H1 (cell line): Measurements from ENCODE around the gene ZBTB46. TPM values are rescaled to one million over a fixed set of nuclear protein-coding genes. Genes with fewer than 3 reads are reported as not detected.
A peak's percentile ranks its signal among the peaks of the same experiment; 100 is the strongest.

Source experiments
- CTCF ChIA-PET: fragments of 300-600 bp; sonication (Branson Sonifier 250); formaldehyde crosslinking; loops from one replicate; lab custom pipeline; 2021; ENCODE audit not compliant: partially characterized antibody; lab: Charles Lee
- POLR2A ChIA-PET: fragments of 300-600 bp; sonication (Branson Sonifier 250); formaldehyde crosslinking; loops from one replicate; lab custom pipeline; 2021; ENCODE audit warnings: inconsistent platforms; ENCODE audit not compliant: partially characterized antibody; lab: Charles Lee
- DNase-seq, 2 experiments: peaks; one replicate each; pipeline versions ENCODE4 v3.0.0 to v3.0.0-alpha.2; 2010 to 2022; ENCODE audit warnings: low spot score in 2 of 2, low read depth in 1 of 2, mixed read lengths in 1 of 2
- FAIRE-seq: peaks from 2 replicates; lab custom pipeline; 2011; peaks lifted over from hg19 to GRCh38; lab: Jason Lieb, UNC
- H2AFZ ChIP-seq: 2 replicates; pipeline ENCODE4 v1.8.1; 2012; ENCODE audit warnings: low read length, inconsistent platforms
- H2AK5ac ChIP-seq: 2 replicates; pipeline ENCODE4 v1.6.1; 2013; ENCODE audit warnings: low read depth, low read length
- H2BK120ac ChIP-seq: replicated peaks from 2 replicates; pipeline ENCODE3; 2013; ENCODE audit warnings: low read depth, low read length, inconsistent platforms
- H2BK12ac ChIP-seq: 2 replicates; pipeline ENCODE4 v1.6.1; 2013; ENCODE audit warnings: low read depth, low read length
- H2BK15ac ChIP-seq: 2 replicates; pipeline ENCODE4 v1.6.1; 2013; ENCODE audit warnings: low read length
- H2BK20ac ChIP-seq: 2 replicates; pipeline ENCODE4 v1.6.1; 2013; ENCODE audit warnings: low read length
- H2BK5ac ChIP-seq: 2 replicates; pipeline ENCODE4 v1.6.1; 2013; ENCODE audit warnings: low read depth, low read length
- H3K14ac ChIP-seq: 2 replicates; pipeline ENCODE4 v1.6.1; 2013; ENCODE audit warnings: inconsistent platforms; ENCODE audit not compliant: insufficient read length
- H3K18ac ChIP-seq: 2 replicates; pipeline ENCODE4 v1.6.1; 2013; ENCODE audit warnings: low read length; ENCODE audit errors: extremely low read depth
- H3K23ac ChIP-seq: 2 replicates; pipeline ENCODE4 v1.6.1; 2013; ENCODE audit warnings: inconsistent platforms; ENCODE audit not compliant: insufficient read length
- H3K23me2 ChIP-seq: 2 replicates; pipeline ENCODE4 v1.6.1; 2013; ENCODE audit warnings: low read depth, low read length
- H3K27ac ChIP-seq: 2 replicates; pipeline ENCODE4 v1.6.1; 2011; ENCODE audit warnings: low read depth, low read length, inconsistent platforms
- H3K27me3 ChIP-seq, 4 experiments: replicated peaks in 1 of 4; 1 replicate in 1 of 4; 2 replicates in 3 of 4; pipeline versions ENCODE4 v1.6.1 to v1.8.1; 2011 to 2013; ENCODE audit warnings: low read length in 3 of 4, mild to moderate bottlenecking in 3 of 4, inconsistent platforms in 2 of 4, mixed read lengths in 2 of 4, moderate library complexity in 1 of 4; ENCODE audit not compliant: control insufficient read depth in 3 of 4, insufficient read depth in 3 of 4; ENCODE audit errors: extremely low read depth in 1 of 4
- H3K36me3 ChIP-seq, 4 experiments: 2 replicates each; pipeline versions ENCODE4 v1.6.1 to v1.8.1; 2011 to 2013; ENCODE audit warnings: mild to moderate bottlenecking in 4 of 4, low read length in 3 of 4, moderate library complexity in 2 of 4, control low read depth in 1 of 4, inconsistent platforms in 1 of 4; ENCODE audit not compliant: insufficient read depth in 4 of 4, control insufficient read depth in 2 of 4
- H3K4ac ChIP-seq: replicated peaks from 2 replicates; pipeline ENCODE3; 2013; ENCODE audit warnings: low read length, low read depth, mixed read lengths, inconsistent platforms; ENCODE audit not compliant: insufficient read length
- H3K4me1 ChIP-seq, 4 experiments: replicated peaks in 1 of 4; 1 replicate in 1 of 4; 2 replicates in 3 of 4; pipeline versions ENCODE4 v1.6.1 to v1.8.1; 2011 to 2013; ENCODE audit warnings: low read length in 3 of 4, inconsistent platforms in 2 of 4, mixed read lengths in 1 of 4; ENCODE audit not compliant: insufficient read depth in 4 of 4, control insufficient read depth in 3 of 4
- H3K4me2 ChIP-seq, 2 experiments: 2 replicates each; pipeline versions ENCODE4 v1.6.1 to v1.8.1; 2011 to 2013; ENCODE audit warnings: low read depth in 2 of 2, low read length in 2 of 2, control low read depth in 1 of 2, inconsistent platforms in 1 of 2, mild to moderate bottlenecking in 1 of 2; ENCODE audit not compliant: insufficient read depth in 1 of 2
- H3K4me3 ChIP-seq, 4 experiments: fragments of 200-600, 300-600 bp in 1 of 4; sonication (generic), shearing (Covaris generic), sonication (Bioruptor Twin) in 1 of 4; 2 replicates each; pipeline versions ENCODE4 v1.5.1 to v1.8.1; 2011 to 2016; ENCODE audit warnings: low read length in 4 of 4, low read depth in 3 of 4, control low read depth in 2 of 4, inconsistent platforms in 2 of 4, mild to moderate bottlenecking in 2 of 4, mixed read lengths in 1 of 4, moderate library complexity in 1 of 4; ENCODE audit not compliant: insufficient read depth in 2 of 4; ENCODE audit errors: extremely low read depth in 1 of 4
- H3K56ac ChIP-seq: replicated peaks from 2 replicates; pipeline ENCODE3; 2013; ENCODE audit warnings: low read depth, mild to moderate bottlenecking, mixed read lengths, low read length, inconsistent platforms; ENCODE audit not compliant: insufficient read length
- H3K79me1 ChIP-seq: 2 replicates; pipeline ENCODE4 v1.6.1; 2013; ENCODE audit warnings: low read depth, low read length, control low read depth
- H3K79me2 ChIP-seq, 2 experiments: 2 replicates each; pipeline versions ENCODE4 v1.6.1 to v1.8.1; 2012 to 2013; ENCODE audit warnings: low read length in 2 of 2, mild to moderate bottlenecking in 2 of 2, inconsistent platforms in 1 of 2; ENCODE audit not compliant: insufficient read depth in 2 of 2, control insufficient read depth in 1 of 2
- H3K9ac ChIP-seq, 4 experiments: replicated peaks in 1 of 4; 1 replicate in 1 of 4; 2 replicates in 3 of 4; pipeline versions ENCODE4 v1.6.1 to v1.8.1; 2011 to 2013; ENCODE audit warnings: low read depth in 3 of 4, low read length in 3 of 4, control low read depth in 2 of 4, mild to moderate bottlenecking in 2 of 4, moderate library complexity in 2 of 4, inconsistent platforms in 1 of 4; ENCODE audit errors: extremely low read depth in 1 of 4
- H3K9me3 ChIP-seq, 2 experiments: 2 replicates each; pipeline versions ENCODE4 v1.6.1 to v1.8.1; 2012 to 2013; ENCODE audit warnings: mild to moderate bottlenecking in 2 of 2, moderate library complexity in 2 of 2, control low read depth in 1 of 2, inconsistent platforms in 1 of 2, low read depth in 1 of 2, low read length in 1 of 2, mixed read lengths in 1 of 2; ENCODE audit not compliant: insufficient read depth in 2 of 2
- H4K20me1 ChIP-seq, 2 experiments: replicated peaks in 1 of 2; 2 replicates each; pipeline versions ENCODE3 to v1.8.1; 2011 to 2013; ENCODE audit warnings: inconsistent platforms in 2 of 2, low read length in 2 of 2, mild to moderate bottlenecking in 1 of 2; ENCODE audit not compliant: insufficient read depth in 2 of 2, control insufficient read depth in 1 of 2
- H4K5ac ChIP-seq: 2 replicates; pipeline ENCODE4 v1.6.1; 2013; ENCODE audit warnings: low read length, low read depth, mixed read lengths, inconsistent platforms; ENCODE audit not compliant: insufficient read length
- H4K8ac ChIP-seq: 2 replicates; pipeline ENCODE4 v1.8.0; 2013; ENCODE audit warnings: mild to moderate bottlenecking, moderate library complexity, low read length, inconsistent platforms; ENCODE audit not compliant: insufficient read depth; ENCODE audit errors: extremely low read depth
- H4K91ac ChIP-seq: replicated peaks from 2 replicates; pipeline ENCODE3; 2013; ENCODE audit warnings: low read length, mixed read lengths, inconsistent platforms; ENCODE audit not compliant: insufficient read length
- ASH2L ChIP-seq: fragments of 200-600, 300-600 bp; sonication (generic); IDR thresholded peaks from one replicate; pipeline ENCODE4 v1.7.1; 2017; ENCODE audit warnings: low read length
- BCL11A ChIP-seq, 2 experiments: IDR thresholded peaks; one replicate each; pipeline ENCODE4 v1.6.1; 2011; ENCODE audit warnings: low read depth in 2 of 2, low read length in 2 of 2, mild to moderate bottlenecking in 2 of 2
- EZH2 ChIP-seq: fragments of 200-600 bp; sonication (generic); IDR thresholded peaks from 2 replicates; pipeline ENCODE4 v1.7.1; 2012; ENCODE audit warnings: low read depth, mild to moderate bottlenecking, moderate library complexity, low read length, inconsistent platforms; ENCODE audit not compliant: severe bottlenecking
- HDAC6 ChIP-seq: IDR thresholded peaks from one replicate; pipeline ENCODE4 v1.7.1; 2012; ENCODE audit warnings: low read depth, mild to moderate bottlenecking, inconsistent platforms, low read length, moderate library complexity
- NANOG ChIP-seq: IDR thresholded peaks from 2 replicates; pipeline ENCODE4 v1.6.1; 2011; ENCODE audit warnings: low read length, low read depth, mild to moderate bottlenecking, inconsistent platforms; ENCODE audit not compliant: insufficient read depth, poor library complexity, severe bottlenecking
- TEAD4 ChIP-seq: IDR thresholded peaks from 2 replicates; pipeline ENCODE4 v1.6.1; 2012; ENCODE audit warnings: low read depth, low read length, inconsistent platforms, mixed read lengths
- ZNF274 ChIP-seq: IDR thresholded peaks from 2 replicates; pipeline ENCODE4 v1.7.0; 2012; ENCODE audit warnings: low read length, borderline replicate concordance; ENCODE audit errors: extremely low read depth
- WGBS, 2 experiments: shearing (Covaris generic) in 1 of 2; methylation state at CpG; one replicate each; pipeline versions ENCODE4 v1.1.6 to v1.1.7; 2013 to 2015; ENCODE audit warnings: low lambda C conversion rate in 2 of 2, mixed read lengths in 2 of 2, inconsistent platforms in 1 of 2, low coverage in 1 of 2, missing lambda C conversion rate in 1 of 2; ENCODE audit not compliant: insufficient replicate concordance in 2 of 2, insufficient coverage in 1 of 2, insufficient read length in 1 of 2; ENCODE audit errors: extremely low coverage in 1 of 2, missing lambda C conversion rate in 1 of 2; 5-methylcytosine and 5-hydroxymethylcytosine counted together
- polyA plus RNA-seq, 7 experiments: library from polyadenylated mRNA; depleted of rRNA in 3 of 7; stranded (reverse) in 5 of 7; unstranded in 2 of 7; fragments of >200 nt in 5 of 7; fragments of 200-250 nt in 2 of 7; gene quantifications; 1 replicate in 5 of 7; 2 replicates in 1 of 7; 4 replicates in 1 of 7; pipeline versions ENCODE4 v1.2.1 to v1.2.3, GENCODE V29; 2011 to 2013; ENCODE audit warnings: missing spikeins in 2 of 7, mixed read lengths in 2 of 7
- total RNA-seq: library from RNA; stranded (reverse); fragmentation: NEBNext Ultra II Directional; extraction: Animal tissue kit (Norgen Biotek cat#: 25700); gene quantifications from 2 replicates; pipeline ENCODE4 v1.2.1, GENCODE V29; 2021
- TF ChIP-seq, protein P1 (sequence below), 3 experiments: IDR thresholded peaks; 1 replicate in 2 of 3; 2 replicates in 1 of 3; pipeline versions ENCODE4 v1.5.1 to v1.6.1; 2011; ENCODE audit warnings: low read length in 3 of 3, mild to moderate bottlenecking in 3 of 3, inconsistent platforms in 2 of 3, low read depth in 1 of 3, moderate library complexity in 1 of 3; ENCODE audit not compliant: insufficient read depth in 1 of 3; ENCODE audit errors: control extremely low read depth in 1 of 3

The ZBTB46 gene
- total and polyA plus RNA-seq, 2 of the 8 experiments (the other 6 are each of a cell fraction or from before 2014, with no cell fraction given) = 6.4 to 22.4 TPM

DNA sequence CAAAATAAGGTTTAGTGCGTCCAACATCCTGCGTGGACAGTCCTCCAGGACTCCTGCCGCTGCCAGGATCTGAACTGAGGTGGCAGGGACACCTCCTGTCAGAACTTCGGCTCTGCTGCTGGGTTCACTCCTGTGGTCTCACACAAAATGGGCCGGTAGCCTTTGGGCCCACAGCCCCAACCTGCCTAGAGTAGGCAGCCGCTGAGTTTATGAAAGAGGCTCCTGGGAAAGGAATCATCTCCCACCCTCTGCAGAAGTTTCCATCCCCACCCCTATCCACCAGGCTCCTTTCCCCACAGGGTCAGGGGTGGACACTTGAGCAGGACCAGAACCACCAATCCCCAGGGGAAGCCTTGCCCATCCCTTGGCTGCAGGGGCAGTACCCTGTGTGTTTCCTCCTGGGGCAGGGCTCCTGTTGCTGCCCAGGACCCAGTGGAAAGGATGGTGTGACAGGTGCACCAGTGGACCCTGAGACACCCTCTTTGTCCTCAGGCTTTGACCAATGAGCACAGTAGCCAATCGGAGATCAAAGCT, 28.2 kb upstream of the ZBTB46 start:
- 0 out of 2 replicates have a peak overlapping the region, but pooled peaks have one; percentile 82 for H2BK20ac ChIP-seq
- no peak overlapping the region for H3K9ac ChIP-seq
- H3K79me1 ChIP-seq = peaks cover 6% of the 10 kb centered on the region; the same call in 1 of the 2 replicates
- H3K18ac ChIP-seq = peak overlapping the region; percentile 3; the same call in 1 of the 2 replicates
- no peak for FAIRE-seq
- no peak overlapping the region for H4K8ac ChIP-seq
- no peak for TF ChIP-seq HDAC6
- TF ChIP-seq, protein P1, sequence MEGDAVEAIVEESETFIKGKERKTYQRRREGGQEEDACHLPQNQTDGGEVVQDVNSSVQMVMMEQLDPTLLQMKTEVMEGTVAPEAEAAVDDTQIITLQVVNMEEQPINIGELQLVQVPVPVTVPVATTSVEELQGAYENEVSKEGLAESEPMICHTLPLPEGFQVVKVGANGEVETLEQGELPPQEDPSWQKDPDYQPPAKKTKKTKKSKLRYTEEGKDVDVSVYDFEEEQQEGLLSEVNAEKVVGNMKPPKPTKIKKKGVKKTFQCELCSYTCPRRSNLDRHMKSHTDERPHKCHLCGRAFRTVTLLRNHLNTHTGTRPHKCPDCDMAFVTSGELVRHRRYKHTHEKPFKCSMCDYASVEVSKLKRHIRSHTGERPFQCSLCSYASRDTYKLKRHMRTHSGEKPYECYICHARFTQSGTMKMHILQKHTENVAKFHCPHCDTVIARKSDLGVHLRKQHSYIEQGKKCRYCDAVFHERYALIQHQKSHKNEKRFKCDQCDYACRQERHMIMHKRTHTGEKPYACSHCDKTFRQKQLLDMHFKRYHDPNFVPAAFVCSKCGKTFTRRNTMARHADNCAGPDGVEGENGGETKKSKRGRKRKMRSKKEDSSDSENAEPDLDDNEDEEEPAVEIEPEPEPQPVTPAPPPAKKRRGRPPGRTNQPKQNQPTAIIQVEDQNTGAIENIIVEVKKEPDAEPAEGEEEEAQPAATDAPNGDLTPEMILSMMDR (IDR thresholded peaks at IDR 0.05; ENCODE audit: control extremely low read depth in 1 of 3, insufficient read depth in 1 of 3, low read depth in 1 of 3, low read length in 3 of 3) = no peak
- TF ChIP-seq NANOG = no peak
- no peak for TF ChIP-seq EZH2
- TF ChIP-seq BCL11A (IDR thresholded peaks at IDR 0.05; ENCODE audit: low read depth in 2 of 2, low read length in 2 of 2) = no peak
- TF ChIP-seq ZNF274 = no peak
- no peak for TF ChIP-seq ASH2L
- TF ChIP-seq TEAD4 = no peak
- no peaks in the 10 kb centered on the region for H3K9me3 ChIP-seq
- peaks cover 8% of the 10 kb centered on the region; the same call in 1 of the 2 replicates for H3K23me2 ChIP-seq
- H4K20me1 ChIP-seq = peaks cover 0 to 4% of the 10 kb centered on the region in 2 experiments
- no peak overlapping the region for H4K5ac ChIP-seq
- H2AK5ac ChIP-seq = peak overlapping the region; percentile 76; the same call in 1 of the 2 replicates
- no peak overlapping the region for H3K56ac ChIP-seq
- H3K4me3 ChIP-seq = no peak overlapping the region
- ChIA-PET CTCF (interaction anchor here (0.9 to 3.6 kb wide), 16 partner anchors 10 to 321 kb away, joined by 3 to 18 read pairs (median 5); no protein-coding TSS in a partner anchor), POLR2A (interaction anchor here (0.6 to 1.3 kb wide), 7 partner anchors 13 to 201 kb away, joined by 3 to 5 read pairs (median 3); partner anchors contain the start of genes LIME1 and RTEL1)
- peaks cover 7 to 45% (median 41%) of the 10 kb centered on the region in 4 experiments for H3K4me1 ChIP-seq
- H3K27ac ChIP-seq = no peak overlapping the region; the same call in 1 of the 2 replicates
- no peak for DNase-seq
- H3K4ac ChIP-seq = peak overlapping the region; percentile 57
- H2BK15ac ChIP-seq = peak overlapping the region; percentile 92; the same call in 1 of the 2 replicates
- H2BK12ac ChIP-seq = peak overlapping the region; percentile 84; the same call in 1 of the 2 replicates
- H2BK5ac ChIP-seq = peak overlapping the region; percentile 91
- H3K27me3 ChIP-seq = no peaks in the 10 kb centered on the region
- H3K36me3 ChIP-seq = peaks cover 0 to 17% (median 0%) of the 10 kb centered on the region in 4 experiments; a peak in 1 of 8 replicates
- 67% methylated on average over 7 of the region's 7 CpGs; no CpG with 5 or more reads in 1 of the 2 experiments for WGBS, 2 experiments
- no peak overlapping the region for H2AFZ ChIP-seq
- peak overlapping the region; percentile 62 for H4K91ac ChIP-seq
- peaks cover 0 to 6% of the 10 kb centered on the region in 2 experiments; a peak in 1 of 4 replicates for H3K79me2 ChIP-seq
- H3K23ac ChIP-seq = no peak overlapping the region
- no peak overlapping the region for H2BK120ac ChIP-seq
- peak overlapping the region; percentile 31 to 52; a peak in 2 of 4 replicates for H3K4me2 ChIP-seq
- H3K14ac ChIP-seq = no peak overlapping the region
